ENCODE data around the gene GLIS2.

GLIS2 gene

DNA sequence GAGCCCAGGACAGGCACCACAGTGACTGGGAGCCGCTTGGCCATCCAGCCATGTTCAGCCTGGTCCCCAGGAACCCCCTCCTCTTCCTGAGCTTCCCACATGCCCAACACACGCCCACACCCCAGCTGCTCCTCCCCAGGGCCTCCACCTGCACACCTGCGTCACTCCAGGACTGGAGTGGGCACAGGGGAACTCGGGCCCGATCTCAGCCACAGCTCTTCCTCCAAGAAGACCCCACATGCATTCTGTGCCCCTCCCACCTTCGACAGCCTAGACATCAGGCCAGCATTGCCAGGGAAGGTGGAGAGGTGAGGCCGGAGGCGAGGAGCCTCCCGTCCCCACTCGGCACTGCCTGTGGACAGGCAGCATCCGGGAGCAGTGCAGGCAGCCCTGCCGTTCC lies 49.7 kb downstream of the GLIS2 start:
- H3K4me3 ChIP-seq (ENCODE audit: low read depth, low read length) = no peak overlapping the region
- no peak for DNase-seq (ENCODE audit: low read depth)
- TF ChIP-seq MYC (IDR thresholded peaks at IDR 0.05; ENCODE audit: low read depth, low read length) (no peak), MAX (IDR thresholded peaks at IDR 0.05; ENCODE audit: low read depth, low read length) (no peak), POLR2A (IDR thresholded peaks at IDR 0.05; ENCODE audit: extremely low read depth, insufficient read length) (no peak)
- TF ChIP-seq, protein P1, sequence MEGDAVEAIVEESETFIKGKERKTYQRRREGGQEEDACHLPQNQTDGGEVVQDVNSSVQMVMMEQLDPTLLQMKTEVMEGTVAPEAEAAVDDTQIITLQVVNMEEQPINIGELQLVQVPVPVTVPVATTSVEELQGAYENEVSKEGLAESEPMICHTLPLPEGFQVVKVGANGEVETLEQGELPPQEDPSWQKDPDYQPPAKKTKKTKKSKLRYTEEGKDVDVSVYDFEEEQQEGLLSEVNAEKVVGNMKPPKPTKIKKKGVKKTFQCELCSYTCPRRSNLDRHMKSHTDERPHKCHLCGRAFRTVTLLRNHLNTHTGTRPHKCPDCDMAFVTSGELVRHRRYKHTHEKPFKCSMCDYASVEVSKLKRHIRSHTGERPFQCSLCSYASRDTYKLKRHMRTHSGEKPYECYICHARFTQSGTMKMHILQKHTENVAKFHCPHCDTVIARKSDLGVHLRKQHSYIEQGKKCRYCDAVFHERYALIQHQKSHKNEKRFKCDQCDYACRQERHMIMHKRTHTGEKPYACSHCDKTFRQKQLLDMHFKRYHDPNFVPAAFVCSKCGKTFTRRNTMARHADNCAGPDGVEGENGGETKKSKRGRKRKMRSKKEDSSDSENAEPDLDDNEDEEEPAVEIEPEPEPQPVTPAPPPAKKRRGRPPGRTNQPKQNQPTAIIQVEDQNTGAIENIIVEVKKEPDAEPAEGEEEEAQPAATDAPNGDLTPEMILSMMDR (IDR thresholded peaks at IDR 0.05; ENCODE audit: low read depth, low read length) = no peak

- no peak overlapping the region for H3K4me3 ChIP-seq (ENCODE audit: low read depth, low read length)
- TF ChIP-seq POLR2A (IDR thresholded peaks at IDR 0.05; ENCODE audit: extremely low read depth, insufficient read length) = no peak
- TF ChIP-seq, protein P1 (IDR thresholded peaks at IDR 0.05; ENCODE audit: low read depth, low read length) = no peak
- TF ChIP-seq MAX (IDR thresholded peaks at IDR 0.05; ENCODE audit: low read depth, low read length) = no peak
- TF ChIP-seq MYC (IDR thresholded peaks at IDR 0.05; ENCODE audit: low read depth, low read length) = no peak
- no peak for DNase-seq (ENCODE audit: low read depth)
These were observed 50.1 kb downstream of the GLIS2 start for GRCh38 chr16:4366016-4366415.

GRCh38 chr16:4367393-4367856 lies 51.6 kb downstream of the GLIS2 start:
- no peak overlapping the region for H3K4me3 ChIP-seq (ENCODE audit: low read depth, low read length)
- TF ChIP-seq, protein P1 (IDR thresholded peaks at IDR 0.05; ENCODE audit: low read depth, low read length) = no peak
- TF ChIP-seq MAX (IDR thresholded peaks at IDR 0.05; ENCODE audit: low read depth, low read length) (no peak), POLR2A (IDR thresholded peaks at IDR 0.05; ENCODE audit: extremely low read depth, insufficient read length) (no peak), MYC (IDR thresholded peaks at IDR 0.05; ENCODE audit: low read depth, low read length) (no peak)
- no peak for DNase-seq (ENCODE audit: low read depth)

- no peak overlapping the region for H3K4me3 ChIP-seq (ENCODE audit: low read depth, low read length)
- TF ChIP-seq, protein P1 (IDR thresholded peaks at IDR 0.05; ENCODE audit: low read depth, low read length) = no peak
- no peak for TF ChIP-seq POLR2A (IDR thresholded peaks at IDR 0.05; ENCODE audit: extremely low read depth, insufficient read length)
- no peak for TF ChIP-seq MAX (IDR thresholded peaks at IDR 0.05; ENCODE audit: low read depth, low read length)
- no peak for TF ChIP-seq MYC (IDR thresholded peaks at IDR 0.05; ENCODE audit: low read depth, low read length)
- DNase-seq (ENCODE audit: low read depth) = no peak
These were observed 53.3 kb downstream of the GLIS2 start for GRCh38 chr16:4369007-4369733.

DNA sequence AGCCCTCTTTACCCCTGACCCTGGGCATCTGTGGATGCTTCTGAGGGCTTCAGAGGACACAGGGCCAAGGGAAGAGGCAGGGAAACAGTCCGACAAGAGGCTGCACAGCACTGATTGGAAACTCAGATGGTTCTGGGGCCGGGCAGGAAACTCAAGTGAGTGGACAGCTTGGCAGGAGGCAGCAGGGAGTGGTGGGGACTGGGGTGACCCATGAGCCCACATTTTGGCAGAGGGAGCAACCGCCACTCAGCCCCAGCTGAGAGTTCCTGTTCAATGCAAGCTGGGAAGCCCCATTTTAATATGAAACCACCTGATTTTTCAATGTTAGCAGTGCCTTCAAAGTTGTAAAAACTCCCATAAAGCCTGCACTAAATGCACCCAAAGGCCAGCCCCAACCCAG lies 54.3 kb downstream of the GLIS2 start:
- H3K4me3 ChIP-seq (ENCODE audit: low read depth, low read length) = no peak overlapping the region
- no peak for DNase-seq (ENCODE audit: low read depth)
- TF ChIP-seq MAX (IDR thresholded peaks at IDR 0.05; ENCODE audit: low read depth, low read length) (no peak), MYC (IDR thresholded peaks at IDR 0.05; ENCODE audit: low read depth, low read length) (no peak), POLR2A (IDR thresholded peaks at IDR 0.05; ENCODE audit: extremely low read depth, insufficient read length) (no peak)
- TF ChIP-seq, protein P1 (IDR thresholded peaks at IDR 0.05; ENCODE audit: low read depth, low read length) = no peak
